GM12878 (cell line): Measurements from ENCODE around the gene METTL17. TPM values are rescaled to one million over a fixed set of nuclear protein-coding genes. Genes with fewer than 3 reads are reported as not detected.

Experiments
- ATAC-seq: fragments of 200-7000 bp; cut with Tn5 transposase; 3 replicates; pipeline ENCODE4 v1.9.1; 2020; ENCODE audit warnings: mild to moderate bottlenecking, moderate library complexity
- BruUV-seq: library from RNA; stranded (reverse); fragments of 400-500 nt; replicated peaks from 2 replicates; lab custom pipeline; 2021; lab: Mats Ljungman, UMichigan
- CTCF ChIA-PET: fragments of 300-600 bp; sonication (Branson Sonifier 250); formaldehyde crosslinking; extraction: SDS; loops from one replicate; lab custom pipeline; 2021; ENCODE audit warnings: inconsistent platforms; lab: Yijun Ruan, JAX
- POLR2A ChIA-PET: fragments of 350-600 bp; formaldehyde crosslinking; extraction: SDS; loops from one replicate; lab custom pipeline; 2021; ENCODE audit warnings: inconsistent platforms; lab: Charles Lee
- RAD21 ChIA-PET: fragments of 300-600 bp; sonication (Branson Sonifier 250); formaldehyde crosslinking; loops from one replicate; lab custom pipeline; 2023; ENCODE audit warnings: antibody characterized with exemption; ENCODE audit not compliant: unreplicated experiment; lab: Charles Lee
- SMC1A ChIA-PET: fragments of 300-600 bp; sonication (Branson Sonifier 250); formaldehyde crosslinking; loops from one replicate; lab custom pipeline; 2023; ENCODE audit not compliant: unreplicated experiment, uncharacterized antibody; lab: Charles Lee
- DNase-seq: peaks from one replicate; pipeline ENCODE4 v3.0.0-alpha.2; 2011; ENCODE audit warnings: low read depth, low spot score
- FAIRE-seq: peaks from 3 replicates; lab custom pipeline; 2011; peaks lifted over from hg19 to GRCh38; lab: Jason Lieb, UNC
- H2AFZ ChIP-seq: 2 replicates; pipeline ENCODE4 v1.6.0; 2011; ENCODE audit warnings: low read depth, low read length, control low read depth; ENCODE audit not compliant: control insufficient read depth
- H3K27ac ChIP-seq: 2 replicates; pipeline ENCODE4 v1.5.1; 2011; ENCODE audit warnings: control low read depth; ENCODE audit not compliant: control insufficient read depth, insufficient read depth
- H3K27me3 ChIP-seq, 2 experiments: replicated peaks in 1 of 2; 2 replicates each; pipeline versions ENCODE4 v1.6.0 to v1.6.1; 2011; ENCODE audit warnings: low read length in 1 of 2; ENCODE audit not compliant: control insufficient read depth in 2 of 2, insufficient read depth in 2 of 2
- H3K36me3 ChIP-seq, 2 experiments: 2 replicates each; pipeline ENCODE4 v1.5.1; 2011; ENCODE audit warnings: low read length in 1 of 2; ENCODE audit not compliant: control insufficient read depth in 2 of 2, insufficient read depth in 2 of 2
- H3K4me1 ChIP-seq: 2 replicates; pipeline ENCODE4 v1.6.1; 2011; ENCODE audit warnings: mild to moderate bottlenecking, low read length, moderate library complexity, mixed read lengths; ENCODE audit not compliant: control insufficient read depth, insufficient read depth
- H3K4me2 ChIP-seq: 2 replicates; pipeline ENCODE4 v1.6.0; 2011; ENCODE audit warnings: control low read depth; ENCODE audit not compliant: control insufficient read depth, insufficient read depth
- H3K4me3 ChIP-seq: fragments of 200-600 bp; sonication (generic); 2 replicates; pipeline ENCODE4 v1.5.1; 2016
- H3K79me2 ChIP-seq: 2 replicates; pipeline ENCODE4 v1.6.0; 2011; ENCODE audit warnings: low read length; ENCODE audit not compliant: control insufficient read depth, insufficient read depth
- H3K9ac ChIP-seq: 2 replicates; pipeline ENCODE4 v1.8.0; 2011; ENCODE audit warnings: low read length, control low read depth, mixed read lengths; ENCODE audit not compliant: control insufficient read depth, insufficient read depth
- H3K9me3 ChIP-seq: replicated peaks from 3 replicates; pipeline ENCODE4 v1.5.1; 2011; ENCODE audit warnings: mild to moderate bottlenecking, low read length; ENCODE audit not compliant: control insufficient read depth, insufficient read depth
- H4K20me1 ChIP-seq: 2 replicates; pipeline ENCODE4 v1.6.0; 2011; ENCODE audit not compliant: control insufficient read depth, insufficient read depth
- ATF2 ChIP-seq: IDR thresholded peaks from 2 replicates; pipeline ENCODE4 v1.6.1; 2012; ENCODE audit warnings: low read length, inconsistent platforms
- KDM1A ChIP-seq: fragments of 200-600 bp; sonication (generic); IDR thresholded peaks from 2 replicates; pipeline ENCODE4 v1.6.1; 2016; ENCODE audit warnings: borderline replicate concordance
- NFIC ChIP-seq: IDR thresholded peaks from 2 replicates; pipeline ENCODE4 v1.6.1; 2012; ENCODE audit warnings: low read depth, mild to moderate bottlenecking, inconsistent platforms, low read length, moderate library complexity
- RBBP5 ChIP-seq: fragments of 200-600 bp; sonication (generic); conservative IDR thresholded peaks from 2 replicates; pipeline ENCODE4 v1.6.1; 2016
- SMAD5 ChIP-seq: IDR thresholded peaks from 2 replicates; pipeline ENCODE4 v1.6.1; 2016; ENCODE audit warnings: antibody characterized with exemption, low read depth
- SMARCA5 ChIP-seq: fragments of 450-650 bp; IDR thresholded peaks from 2 replicates; pipeline ENCODE4 v1.6.1; 2017; ENCODE audit warnings: mild to moderate bottlenecking
- ZNF274 ChIP-seq: IDR thresholded peaks from one replicate; pipeline ENCODE4 v1.8.0; 2011; ENCODE audit not compliant: insufficient read length, insufficient read depth
- WGBS: methylation state at CpG from one replicate; pipeline ENCODE4 v1.1.6; 2016; ENCODE audit warnings: low lambda C conversion rate; ENCODE audit not compliant: insufficient replicate concordance, insufficient coverage; ENCODE audit errors: missing lambda C conversion rate; 5-methylcytosine and 5-hydroxymethylcytosine counted together
- in situ Hi-C: fragments of 300-500 bp; cut with MboI; formaldehyde crosslinking; loops from 9 replicates; pipeline ENCODE4 v1.14.3; 2018; ENCODE audit warnings: mixed read lengths
- intact Hi-C: fragments of 100-400 bp; cut with micrococcal nuclease; formaldehyde crosslinking; loops from one replicate; pipeline ENCODE4 v1.14.2; 2022; ENCODE audit not compliant: unreplicated experiment
- polyA plus RNA-seq, 11 experiments: library from polyadenylated mRNA; depleted of rRNA in 4 of 11; unstranded in 6 of 11; stranded (reverse) in 5 of 11; fragments of >200 nt; fragmentation: Nextera tagmentation in 4 of 11; fragmentation: Illumina TruSeq in 1 of 11; extraction: Ambion mirVana in 4 of 11; extraction: Trizol in 1 of 11; gene quantifications; 1 replicate in 1 of 11; 2 replicates in 10 of 11; pipeline versions ENCODE4 v1.2.1 to v1.2.3, GENCODE V29; 2011 to 2016; ENCODE audit warnings: inconsistent platforms in 2 of 11, missing spikeins in 2 of 11, low read depth in 1 of 11
- total RNA-seq, 4 experiments: library from RNA; depleted of rRNA in 3 of 4; stranded (reverse); fragments of >200 nt in 3 of 4; fragmentation: Illumina TruSeq in 1 of 4; extraction: Trizol in 1 of 4; gene quantifications; 2 replicates each; pipeline versions ENCODE4 v1.2.1 to v1.2.3, GENCODE V29; 2013 to 2021

Gene METTL17
- total and polyA plus RNA-seq, 10 of the 15 experiments (the other 5 are each of a cell fraction or from before 2014, with no cell fraction given), result 70.4 to 130 (median 97.5) TPM

- no peak overlapping the region for H3K9ac ChIP-seq
- in situ Hi-C loops, result no loop called here
- H3K27ac ChIP-seq, result no peak overlapping the region
- ChIA-PET POLR2A (no interaction called here), RAD21 (interaction anchor here (1.5 kb wide), 1 partner anchor 18 kb away, joined by 3 read pairs; no protein-coding TSS in a partner anchor), CTCF (interaction anchor here (1.3 to 3.2 kb wide), 3 partner anchors 15 to 61 kb away, joined by 3 to 12 read pairs (median 4); no protein-coding TSS in a partner anchor), SMC1A (no interaction called here)
- H3K4me3 ChIP-seq, result no peak overlapping the region
- BruUV-seq, result no TSS peak
- intact Hi-C loops, result no loop called here
- peaks cover 0 to 9% of the 10 kb centered on the region in 2 experiments; a peak in 2 of 4 replicates for H3K27me3 ChIP-seq
- WGBS, result 20% methylated on average over 5 of the region's 5 CpGs
- H3K4me1 ChIP-seq, result peaks cover 8% of the 10 kb centered on the region
- no peaks in the 10 kb centered on the region for H3K9me3 ChIP-seq
- no peak for TF ChIP-seq ATF2
- TF ChIP-seq NFIC, result no peak
- TF ChIP-seq RBBP5, result no peak
- no peak for TF ChIP-seq SMARCA5
- TF ChIP-seq ZNF274, result no peak
- no peak for TF ChIP-seq SMAD5
- no peak for TF ChIP-seq KDM1A
- no peaks in the 10 kb centered on the region for H4K20me1 ChIP-seq
- H3K36me3 ChIP-seq, result no peaks in the 10 kb centered on the region
- H2AFZ ChIP-seq, result no peak overlapping the region
- no peak overlapping the region for H3K4me2 ChIP-seq
- ATAC-seq (no peak), FAIRE-seq (no peak), DNase-seq (no peak)
- H3K79me2 ChIP-seq, result no peaks in the 10 kb centered on the region
Measured at GRCh38 chr14:21032326-21033132, 42.7 kb downstream of the METTL17 start.
